SK-N-SH (cell line): ENCODE data around the gene MAML3. TPM values are rescaled to one million over a fixed set of nuclear protein-coding genes. Genes with fewer than 3 reads are reported as not detected.
A peak's percentile ranks its signal among the peaks of the same experiment; 100 is the strongest.

Experiments
- CTCF ChIA-PET: fragments of 300-600, 350-600 bp; formaldehyde crosslinking; extraction: SDS; loops from one replicate; lab custom pipeline; 2021; lab: Yijun Ruan, JAX
- POLR2A ChIA-PET: fragments of 350-600 bp; sonication (Branson Sonifier 250); formaldehyde crosslinking; extraction: SDS; loops from one replicate; lab custom pipeline; 2020; ENCODE audit warnings: antibody characterized with exemption, inconsistent platforms; lab: Yijun Ruan, JAX
- DNase-seq: peaks from one replicate; pipeline ENCODE4 v3.0.0; 2012
- H2AFZ ChIP-seq: fragments of 200-600 bp; sonication (generic); 2 replicates; pipeline ENCODE4 v1.8.1; 2016; ENCODE audit warnings: antibody characterized with exemption, mild to moderate bottlenecking, low read depth
- H3F3A ChIP-seq: fragments of 200-600 bp; sonication (generic); replicated peaks from 2 replicates; pipeline ENCODE3; 2016; ENCODE audit warnings: antibody characterized with exemption, mild to moderate bottlenecking; ENCODE audit not compliant: insufficient read depth
- H3K27ac ChIP-seq, 2 experiments: fragments of 200-500 bp in 1 of 2; fragments of 200-600 bp in 1 of 2; sonication (Bioruptor generic) in 1 of 2; sonication (generic), shearing (Covaris generic) in 1 of 2; 2 replicates each; pipeline versions ENCODE4 v1.5.1 to v1.6.1; 2014 to 2016; ENCODE audit warnings: low read depth in 2 of 2, inconsistent platforms in 1 of 2, low read length in 1 of 2, mild to moderate bottlenecking in 1 of 2, mixed read lengths in 1 of 2
- H3K27me3 ChIP-seq: fragments of 200-600 bp; sonication (generic), shearing (Covaris generic); 2 replicates; pipeline ENCODE4 v1.6.1; 2016; ENCODE audit warnings: mixed run types; ENCODE audit not compliant: insufficient read depth
- H3K36me3 ChIP-seq, 2 experiments: fragments of 200-500 bp in 1 of 2; fragments of 200-600 bp in 1 of 2; sonication (Bioruptor generic) in 1 of 2; sonication (generic) in 1 of 2; replicated peaks in 1 of 2; 2 replicates each; pipeline versions ENCODE3 to v1.5.1; 2014 to 2016; ENCODE audit warnings: low read length in 1 of 2, mild to moderate bottlenecking in 1 of 2; ENCODE audit not compliant: insufficient read depth in 2 of 2, control insufficient read depth in 1 of 2
- H3K4me1 ChIP-seq, 2 experiments: fragments of 200-500 bp in 1 of 2; fragments of 200-600 bp in 1 of 2; sonication (Bioruptor generic) in 1 of 2; sonication (generic), shearing (Covaris generic) in 1 of 2; 2 replicates each; pipeline versions ENCODE4 v1.5.1 to v1.6.1; 2014 to 2016; ENCODE audit warnings: low read depth in 1 of 2, low read length in 1 of 2, mixed run types in 1 of 2; ENCODE audit not compliant: insufficient read depth in 2 of 2, control insufficient read depth in 1 of 2
- H3K4me2 ChIP-seq: fragments of 200-600 bp; sonication (generic), shearing (Covaris generic); 2 replicates; pipeline ENCODE4 v1.6.1; 2017; ENCODE audit warnings: mixed run types
- H3K4me3 ChIP-seq, 2 experiments: fragments of 200-500 bp in 1 of 2; fragments of 200-600 bp in 1 of 2; sonication (Bioruptor generic) in 1 of 2; sonication (generic), shearing (Covaris generic) in 1 of 2; 2 replicates each; pipeline versions ENCODE4 v1.5.1 to v1.8.1; 2014 to 2016; ENCODE audit warnings: low read depth in 2 of 2, inconsistent platforms in 1 of 2, low read length in 1 of 2, mild to moderate bottlenecking in 1 of 2, mixed read lengths in 1 of 2, moderate library complexity in 1 of 2
- H3K79me2 ChIP-seq: fragments of 200-600 bp; sonication (generic); 2 replicates; pipeline ENCODE4 v1.8.1; 2017; ENCODE audit warnings: mild to moderate bottlenecking; ENCODE audit not compliant: insufficient read depth
- H3K9ac ChIP-seq: fragments of 200-600 bp; sonication (generic); 2 replicates; pipeline ENCODE4 v1.6.1; 2017; ENCODE audit warnings: mixed run types
- H3K9me2 ChIP-seq: fragments of 200-600 bp; sonication (generic); 2 replicates; pipeline ENCODE4 v1.6.1; 2017; ENCODE audit warnings: mixed run types
- H3K9me3 ChIP-seq: fragments of 200-600 bp; sonication (generic); 2 replicates; pipeline ENCODE4 v1.6.1; 2017; ENCODE audit warnings: mixed run types, mild to moderate bottlenecking, moderate library complexity
- H4K20me1 ChIP-seq: fragments of 200-600 bp; sonication (generic); 2 replicates; pipeline ENCODE4 v1.6.1; 2017; ENCODE audit warnings: mild to moderate bottlenecking, mixed run types; ENCODE audit not compliant: insufficient read depth
- EP300 ChIP-seq, 2 experiments: IDR thresholded peaks; 2 replicates each; pipeline versions ENCODE4 v1.4.0 to v1.6.1; 2012; ENCODE audit warnings: borderline replicate concordance in 1 of 2, low read depth in 1 of 2, low read length in 1 of 2
- EZH2phosphoT487 ChIP-seq: fragments of 200-600 bp; sonication (generic); IDR thresholded peaks from 2 replicates; pipeline ENCODE4 v1.6.1; 2017; ENCODE audit warnings: low read depth, mixed run types, mild to moderate bottlenecking, antibody characterized with exemption, moderate library complexity, borderline replicate concordance
- FOSL2 ChIP-seq: IDR thresholded peaks from 2 replicates; pipeline ENCODE4 v1.4.0; 2012; ENCODE audit warnings: low read depth, mild to moderate bottlenecking, moderate library complexity, borderline replicate concordance
- JUND ChIP-seq: IDR thresholded peaks from 2 replicates; pipeline ENCODE4 v1.4.0; 2012
- MXI1 ChIP-seq: IDR thresholded peaks from 2 replicates; pipeline ENCODE4 v1.6.1; 2012; ENCODE audit warnings: mild to moderate bottlenecking, low read depth, low read length, improper control_type of control experiment
- NRF1 ChIP-seq: IDR thresholded peaks from 2 replicates; pipeline ENCODE4 v1.6.1; 2012; ENCODE audit warnings: low read depth, mild to moderate bottlenecking, low read length
- TCF12 ChIP-seq: IDR thresholded peaks from 2 replicates; pipeline ENCODE4 v1.4.0; 2012
- USF2 ChIP-seq: fragments of 150-350 bp; IDR thresholded peaks from 2 replicates; pipeline ENCODE4 v1.6.1; 2017; ENCODE audit warnings: antibody characterized with exemption, low read length, low read depth, borderline replicate concordance
- WGBS: methylation state at CpG from one replicate; pipeline ENCODE4 v1.1.6; 2017; ENCODE audit warnings: low lambda C conversion rate; 5-methylcytosine and 5-hydroxymethylcytosine counted together
- polyA plus RNA-seq, 3 experiments: library from polyadenylated mRNA; depleted of rRNA; stranded (reverse); fragments of >200 nt; gene quantifications; 2 replicates each; pipeline ENCODE4 v1.2.3, GENCODE V29; 2012

Gene MAML3
- polyA plus RNA-seq, 1 of the 3 experiments (the other 2 are of a cell fraction), result 5.3 TPM

GRCh38 chr4:139738846-139739613, 415.0 kb downstream of the MAML3 start:
- no peaks in the 10 kb centered on the region for H3K9me3 ChIP-seq
- H2AFZ ChIP-seq, result no peak overlapping the region
- no peak overlapping the region for H3K4me2 ChIP-seq
- 98% methylated on average over 2 of the region's 2 CpGs for WGBS
- POLR2A ChIA-PET, result interaction anchor here (1.8 to 2.3 kb wide), 2 partner anchors 24 to 102 kb away, joined by 5 to 7 read pairs; no protein-coding TSS in a partner anchor
- no peaks in the 10 kb centered on the region for H3K27me3 ChIP-seq
- TF ChIP-seq USF2 (no peak), EZH2phosphoT487 (no peak), NRF1 (no peak), TCF12 (no peak)
- DNase-seq, result no peak
- H3K9me2 ChIP-seq, result no peaks in the 10 kb centered on the region
- H4K20me1 ChIP-seq, result no peaks in the 10 kb centered on the region
- H3F3A ChIP-seq, result peaks cover 4% of the 10 kb centered on the region
- CTCF ChIA-PET, result interaction anchor here (0.8 to 2.6 kb wide), 11 partner anchors 10 to 750 kb away, joined by 3 to 12 read pairs (median 3); no protein-coding TSS in a partner anchor
- no peaks in the 10 kb centered on the region for H3K36me3 ChIP-seq
- H3K79me2 ChIP-seq, result no peaks in the 10 kb centered on the region
- H3K9ac ChIP-seq, result no peak overlapping the region
- H3K4me3 ChIP-seq, result no peak overlapping the region
- peaks cover 17 to 46% of the 10 kb centered on the region in 2 experiments for H3K4me1 ChIP-seq
- H3K27ac ChIP-seq, result peak overlapping the region in 1 of 2 experiments; percentile 66; a peak in 3 of 4 replicates

GRCh38 chr4:139736661-139737060, 417.3 kb downstream of the MAML3 start:
- ChIA-PET CTCF (interaction anchor here (0.7 to 1.7 kb wide), 13 partner anchors 18 to 515 kb away, joined by 3 to 6 read pairs (median 3); no protein-coding TSS in a partner anchor), POLR2A (interaction anchor here (0.6 to 1.6 kb wide), 6 partner anchors 19 to 501 kb away, joined by 3 to 6 read pairs (median 4); no protein-coding TSS in a partner anchor)
- H3K36me3 ChIP-seq, result peaks cover 0 to 3% of the 10 kb centered on the region in 2 experiments
- 96% methylated on average over 2 of the region's 2 CpGs for WGBS
- H3K9ac ChIP-seq, result no peak overlapping the region
- DNase-seq, result no peak
- H3F3A ChIP-seq, result peaks cover 4% of the 10 kb centered on the region
- no peak overlapping the region for H2AFZ ChIP-seq
- peak overlapping the region in 1 of 2 experiments; percentile 99; a peak in 2 of 4 replicates for H3K27ac ChIP-seq
- no peak overlapping the region for H3K4me2 ChIP-seq
- H4K20me1 ChIP-seq, result no peaks in the 10 kb centered on the region
- H3K9me3 ChIP-seq, result no peaks in the 10 kb centered on the region
- TF ChIP-seq MXI1 (no peak), FOSL2 (no peak), NRF1 (no peak), JUND (no peak), EP300 (IDR thresholded peaks at IDR 0.05; ENCODE audit: borderline replicate concordance in 1 of 2, low read depth in 1 of 2, low read length in 1 of 2) (no peak)
- H3K79me2 ChIP-seq, result no peaks in the 10 kb centered on the region
- peaks cover 18 to 56% of the 10 kb centered on the region in 2 experiments for H3K4me1 ChIP-seq
- no peaks in the 10 kb centered on the region for H3K9me2 ChIP-seq
- H3K27me3 ChIP-seq, result no peaks in the 10 kb centered on the region
- H3K4me3 ChIP-seq, result no peak overlapping the region
